GM23338 (cell line): ENCODE measurements around the gene HSPB2. TPM values are rescaled to one million over a fixed set of nuclear protein-coding genes. Genes with fewer than 3 reads are reported as not detected.

Source experiments
- ATAC-seq: fragments of 200-7000 bp; cut with Tn5 transposase; 3 replicates; pipeline ENCODE4 v1.9.1; 2020
- DNase-seq: peaks from one replicate; pipeline ENCODE4 v3.0.0-alpha.2; 2015; ENCODE audit warnings: low spot score
- H2AFZ ChIP-seq: fragments of 200-600 bp; sonication (generic); 2 replicates; pipeline ENCODE4 v1.8.0; 2016; ENCODE audit warnings: antibody characterized with exemption, mild to moderate bottlenecking, moderate library complexity
- H3F3A ChIP-seq: fragments of 200-600 bp; sonication (generic); replicated peaks from 2 replicates; pipeline ENCODE4 v1.8.0; 2017; ENCODE audit warnings: antibody characterized with exemption, mixed run types, low read depth
- H3K27ac ChIP-seq: fragments of 200-600 bp; sonication (generic); 2 replicates; pipeline ENCODE4 v1.6.1; 2016; ENCODE audit warnings: low read depth
- H3K27me3 ChIP-seq: fragments of 200-600 bp; sonication (generic); 2 replicates; pipeline ENCODE4 v1.8.0; 2016; ENCODE audit warnings: mild to moderate bottlenecking, mixed run types, moderate library complexity; ENCODE audit not compliant: insufficient read depth
- H3K36me3 ChIP-seq: fragments of 200-600 bp; sonication (generic); 2 replicates; pipeline ENCODE4 v1.8.0; 2016; ENCODE audit warnings: mild to moderate bottlenecking; ENCODE audit not compliant: insufficient read depth
- H3K4me1 ChIP-seq: fragments of 200-600 bp; sonication (generic); 2 replicates; pipeline ENCODE4 v1.8.0; 2016; ENCODE audit warnings: mild to moderate bottlenecking, moderate library complexity; ENCODE audit not compliant: insufficient read depth
- H3K4me2 ChIP-seq: fragments of 200-600 bp; sonication (generic); 2 replicates; pipeline ENCODE4 v1.7.1; 2017; ENCODE audit warnings: mixed run types
- H3K4me3 ChIP-seq: fragments of 200-600 bp; sonication (generic); 2 replicates; pipeline ENCODE4 v1.6.1; 2016; ENCODE audit warnings: mixed run types
- H3K79me2 ChIP-seq: fragments of 200-600 bp; sonication (generic); replicated peaks from 2 replicates; pipeline ENCODE4 v1.8.0; 2017; ENCODE audit warnings: mild to moderate bottlenecking; ENCODE audit not compliant: insufficient read depth
- H3K9me2 ChIP-seq: fragments of 200-600 bp; sonication (generic); 2 replicates; pipeline ENCODE4 v1.8.0; 2017; ENCODE audit not compliant: insufficient read depth
- H4K20me1 ChIP-seq: fragments of 200-600 bp; sonication (generic); replicated peaks from 2 replicates; pipeline ENCODE4 v1.8.0; 2017; ENCODE audit warnings: mild to moderate bottlenecking; ENCODE audit not compliant: insufficient read depth
- H3K27ac Mint-ChIP-seq: 2 replicates; pipeline ENCODE4 v1.8.0; 2020; ENCODE audit warnings: inconsistent platforms, mild to moderate bottlenecking, moderate library complexity, mixed read lengths
- H3K27me3 Mint-ChIP-seq: 3 replicates; pipeline ENCODE4 v1.8.0; 2022; ENCODE audit warnings: low read depth, mild to moderate bottlenecking, moderate library complexity, mixed read lengths, inconsistent platforms; ENCODE audit not compliant: insufficient read depth, poor library complexity
- H3K36me3 Mint-ChIP-seq: 3 replicates; pipeline ENCODE4 v1.8.0; 2021; ENCODE audit warnings: low read depth, mild to moderate bottlenecking, inconsistent platforms, moderate library complexity, mixed read lengths
- H3K4me1 Mint-ChIP-seq: 3 replicates; pipeline ENCODE4 v1.8.0; 2020; ENCODE audit warnings: mild to moderate bottlenecking, inconsistent platforms, mixed read lengths
- H3K4me3 Mint-ChIP-seq: 3 replicates; pipeline ENCODE4 v1.8.0; 2021; ENCODE audit warnings: moderate library complexity, mild to moderate bottlenecking, inconsistent platforms, mixed read lengths
- H3K9me3 Mint-ChIP-seq: 3 replicates; pipeline ENCODE4 v1.8.0; 2020; ENCODE audit warnings: moderate library complexity, mild to moderate bottlenecking, inconsistent platforms, mixed read lengths
- CREB1 ChIP-seq: fragments of 250-450 bp; sonication (Bioruptor Pico); IDR thresholded peaks from 2 replicates; pipeline ENCODE4 v1.5.0; 2020; ENCODE audit warnings: low read depth, mild to moderate bottlenecking, moderate library complexity
- EZH2 ChIP-seq: fragments of 200-600 bp; sonication (generic); IDR thresholded peaks from one replicate; pipeline ENCODE4 v1.8.0; 2017; ENCODE audit warnings: antibody characterized with exemption, mild to moderate bottlenecking, low read depth; ENCODE audit not compliant: unreplicated experiment
- EZH2phosphoT487 ChIP-seq: fragments of 200-600 bp; sonication (generic); IDR thresholded peaks from one replicate; pipeline ENCODE4 v1.8.1; 2018; ENCODE audit warnings: antibody characterized with exemption; ENCODE audit not compliant: unreplicated experiment
- JUNB ChIP-seq: IDR thresholded peaks from one replicate; pipeline ENCODE4 v1.6.1; 2016; ENCODE audit warnings: antibody characterized with exemption; ENCODE audit not compliant: unreplicated experiment
- NANOG ChIP-seq: IDR thresholded peaks from 2 replicates; pipeline ENCODE4 v1.6.1; 2016; ENCODE audit warnings: antibody characterized with exemption, borderline replicate concordance
- POLR2AphosphoS5 ChIP-seq: IDR thresholded peaks from 2 replicates; pipeline ENCODE4 v1.6.1; 2016; ENCODE audit warnings: antibody characterized with exemption, low read depth
- STAT1 ChIP-seq: IDR thresholded peaks from one replicate; pipeline ENCODE4 v1.6.1; 2016; ENCODE audit warnings: antibody characterized with exemption; ENCODE audit not compliant: unreplicated experiment
- ZNF114 ChIP-seq: fragments of 250-450 bp; sonication (Bioruptor Pico); IDR thresholded peaks from 2 replicates; pipeline ENCODE4 v1.5.0; 2020; ENCODE audit warnings: mild to moderate bottlenecking, moderate library complexity
- ZNF331 ChIP-seq: fragments of 250-450 bp; sonication (Bioruptor Pico); IDR thresholded peaks from 2 replicates; pipeline ENCODE4 v1.5.0; 2020; ENCODE audit warnings: low read depth, mild to moderate bottlenecking, moderate library complexity
- polyA plus RNA-seq: library from polyadenylated mRNA; unstranded; fragments of >200 nt; fragmentation: Nextera tagmentation; extraction: Ambion mirVana; gene quantifications from 2 replicates; pipeline ENCODE4 v1.2.1, GENCODE V29; 2016
- total RNA-seq: library from RNA; depleted of rRNA; stranded (reverse); fragments of >200 nt; shearing (Covaris generic); gene quantifications from 2 replicates; pipeline ENCODE4 v1.2.3, GENCODE V29; 2014
- TF ChIP-seq, protein P1 (sequence below): IDR thresholded peaks from one replicate; pipeline ENCODE4 v1.6.1; 2018; ENCODE audit warnings: antibody characterized with exemption; ENCODE audit not compliant: unreplicated experiment
- TF ChIP-seq, protein P2 (sequence below): fragments of 250-450 bp; sonication (Bioruptor Pico); IDR thresholded peaks from 2 replicates; pipeline ENCODE4 v1.5.0; 2020; ENCODE audit warnings: mild to moderate bottlenecking, moderate library complexity
- TF ChIP-seq, protein P3 (sequence below), 2 experiments: fragments of 200-600 bp in 1 of 2; sonication (generic) in 1 of 2; conservative IDR thresholded peaks; 2 replicates each; pipeline versions ENCODE4 v1.5.1 to v1.6.1; 2016 to 2017; ENCODE audit warnings: antibody characterized with exemption in 2 of 2, low read depth in 2 of 2, mild to moderate bottlenecking in 2 of 2, moderate library complexity in 1 of 2
- TF ChIP-seq, protein P4 (sequence below): IDR thresholded peaks from 2 replicates; pipeline ENCODE4 v1.6.1; 2016; ENCODE audit warnings: antibody characterized with exemption

HSPB2 gene
- total and polyA plus RNA-seq, 2 experiments from 2014 or later: 1.0 to 2.6 TPM

DNA sequence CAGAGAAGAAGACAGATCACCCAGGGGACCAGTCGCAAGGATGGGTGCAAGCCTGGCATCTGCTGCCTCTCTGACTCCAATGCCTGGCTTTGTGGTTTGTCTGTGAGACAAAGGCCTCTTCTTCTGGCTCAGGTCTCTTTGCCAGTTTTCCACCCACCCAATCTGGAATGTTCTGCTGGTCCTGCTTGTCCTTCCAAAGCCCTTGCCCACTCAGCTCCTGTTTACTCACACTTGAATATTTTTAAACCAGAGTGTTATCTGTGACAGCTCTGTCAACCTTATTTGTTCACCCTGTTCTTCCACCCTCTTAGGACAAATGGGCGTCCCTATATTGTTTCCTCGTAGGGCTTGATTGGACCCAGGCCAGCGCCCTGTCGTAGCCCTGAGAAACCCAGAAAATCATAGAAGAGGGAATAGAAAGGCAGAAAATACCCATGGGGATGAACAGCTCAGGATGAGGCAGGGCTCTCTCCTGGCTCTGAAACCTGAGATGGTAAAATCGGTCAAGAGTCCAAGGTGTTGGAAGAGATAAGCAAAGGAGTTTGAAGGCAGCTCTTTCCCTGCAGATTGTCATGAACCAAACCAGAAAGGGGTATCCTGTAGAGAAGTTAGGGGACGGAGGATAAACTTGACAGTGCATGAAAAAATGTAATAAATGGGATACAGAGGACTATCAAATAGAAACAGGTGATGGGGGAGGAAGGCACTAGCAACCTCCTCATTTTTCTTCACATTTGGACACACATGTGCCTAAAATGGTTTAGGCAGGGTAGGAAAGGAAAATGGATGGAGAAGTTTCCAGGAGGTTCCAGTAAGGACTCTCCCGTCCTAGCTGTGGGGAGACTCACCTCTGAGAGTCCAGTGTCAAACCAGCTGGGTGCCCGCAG is 1.6 kb upstream of the HSPB2 start:
- Histone ChIP-seq H3K4me2 (peak overlapping the region; percentile 75), H4K20me1 (no peaks in the 10 kb centered on the region), H3K79me2 (no peaks in the 10 kb centered on the region), H2AFZ (peak overlapping the region; percentile 91), H3K4me1 (peaks cover 24% of the 10 kb centered on the region), H3K27me3 (no peaks in the 10 kb centered on the region), H3K4me3 (no peak overlapping the region), H3K27ac (no peak overlapping the region), H3K36me3 (no peaks in the 10 kb centered on the region), H3K9me2 (no peaks in the 10 kb centered on the region), H3F3A (no peaks in the 10 kb centered on the region)
- Mint-ChIP-seq H3K36me3 (no peaks in the 10 kb centered on the region), H3K9me3 (no peaks in the 10 kb centered on the region; the same call in 2 of the 3 replicates), H3K4me3 (no peak overlapping the region), H3K4me1 (peaks cover 30% of the 10 kb centered on the region), H3K27me3 (peaks cover 8% of the 10 kb centered on the region), H3K27ac (no peak overlapping the region)
- ATAC-seq: no peak
- TF ChIP-seq POLR2AphosphoS5 (no peak), ZNF331 (CRISPR knock-in tag) (no peak), EZH2phosphoT487 (no peak), EZH2 (no peak), ZNF114 (no peak), JUNB (no peak), CREB1 (no peak), STAT1 (no peak), NANOG (no peak)
- TF ChIP-seq, protein P1, sequence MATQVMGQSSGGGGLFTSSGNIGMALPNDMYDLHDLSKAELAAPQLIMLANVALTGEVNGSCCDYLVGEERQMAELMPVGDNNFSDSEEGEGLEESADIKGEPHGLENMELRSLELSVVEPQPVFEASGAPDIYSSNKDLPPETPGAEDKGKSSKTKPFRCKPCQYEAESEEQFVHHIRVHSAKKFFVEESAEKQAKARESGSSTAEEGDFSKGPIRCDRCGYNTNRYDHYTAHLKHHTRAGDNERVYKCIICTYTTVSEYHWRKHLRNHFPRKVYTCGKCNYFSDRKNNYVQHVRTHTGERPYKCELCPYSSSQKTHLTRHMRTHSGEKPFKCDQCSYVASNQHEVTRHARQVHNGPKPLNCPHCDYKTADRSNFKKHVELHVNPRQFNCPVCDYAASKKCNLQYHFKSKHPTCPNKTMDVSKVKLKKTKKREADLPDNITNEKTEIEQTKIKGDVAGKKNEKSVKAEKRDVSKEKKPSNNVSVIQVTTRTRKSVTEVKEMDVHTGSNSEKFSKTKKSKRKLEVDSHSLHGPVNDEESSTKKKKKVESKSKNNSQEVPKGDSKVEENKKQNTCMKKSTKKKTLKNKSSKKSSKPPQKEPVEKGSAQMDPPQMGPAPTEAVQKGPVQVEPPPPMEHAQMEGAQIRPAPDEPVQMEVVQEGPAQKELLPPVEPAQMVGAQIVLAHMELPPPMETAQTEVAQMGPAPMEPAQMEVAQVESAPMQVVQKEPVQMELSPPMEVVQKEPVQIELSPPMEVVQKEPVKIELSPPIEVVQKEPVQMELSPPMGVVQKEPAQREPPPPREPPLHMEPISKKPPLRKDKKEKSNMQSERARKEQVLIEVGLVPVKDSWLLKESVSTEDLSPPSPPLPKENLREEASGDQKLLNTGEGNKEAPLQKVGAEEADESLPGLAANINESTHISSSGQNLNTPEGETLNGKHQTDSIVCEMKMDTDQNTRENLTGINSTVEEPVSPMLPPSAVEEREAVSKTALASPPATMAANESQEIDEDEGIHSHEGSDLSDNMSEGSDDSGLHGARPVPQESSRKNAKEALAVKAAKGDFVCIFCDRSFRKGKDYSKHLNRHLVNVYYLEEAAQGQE: no peak
- TF ChIP-seq, protein P2, sequence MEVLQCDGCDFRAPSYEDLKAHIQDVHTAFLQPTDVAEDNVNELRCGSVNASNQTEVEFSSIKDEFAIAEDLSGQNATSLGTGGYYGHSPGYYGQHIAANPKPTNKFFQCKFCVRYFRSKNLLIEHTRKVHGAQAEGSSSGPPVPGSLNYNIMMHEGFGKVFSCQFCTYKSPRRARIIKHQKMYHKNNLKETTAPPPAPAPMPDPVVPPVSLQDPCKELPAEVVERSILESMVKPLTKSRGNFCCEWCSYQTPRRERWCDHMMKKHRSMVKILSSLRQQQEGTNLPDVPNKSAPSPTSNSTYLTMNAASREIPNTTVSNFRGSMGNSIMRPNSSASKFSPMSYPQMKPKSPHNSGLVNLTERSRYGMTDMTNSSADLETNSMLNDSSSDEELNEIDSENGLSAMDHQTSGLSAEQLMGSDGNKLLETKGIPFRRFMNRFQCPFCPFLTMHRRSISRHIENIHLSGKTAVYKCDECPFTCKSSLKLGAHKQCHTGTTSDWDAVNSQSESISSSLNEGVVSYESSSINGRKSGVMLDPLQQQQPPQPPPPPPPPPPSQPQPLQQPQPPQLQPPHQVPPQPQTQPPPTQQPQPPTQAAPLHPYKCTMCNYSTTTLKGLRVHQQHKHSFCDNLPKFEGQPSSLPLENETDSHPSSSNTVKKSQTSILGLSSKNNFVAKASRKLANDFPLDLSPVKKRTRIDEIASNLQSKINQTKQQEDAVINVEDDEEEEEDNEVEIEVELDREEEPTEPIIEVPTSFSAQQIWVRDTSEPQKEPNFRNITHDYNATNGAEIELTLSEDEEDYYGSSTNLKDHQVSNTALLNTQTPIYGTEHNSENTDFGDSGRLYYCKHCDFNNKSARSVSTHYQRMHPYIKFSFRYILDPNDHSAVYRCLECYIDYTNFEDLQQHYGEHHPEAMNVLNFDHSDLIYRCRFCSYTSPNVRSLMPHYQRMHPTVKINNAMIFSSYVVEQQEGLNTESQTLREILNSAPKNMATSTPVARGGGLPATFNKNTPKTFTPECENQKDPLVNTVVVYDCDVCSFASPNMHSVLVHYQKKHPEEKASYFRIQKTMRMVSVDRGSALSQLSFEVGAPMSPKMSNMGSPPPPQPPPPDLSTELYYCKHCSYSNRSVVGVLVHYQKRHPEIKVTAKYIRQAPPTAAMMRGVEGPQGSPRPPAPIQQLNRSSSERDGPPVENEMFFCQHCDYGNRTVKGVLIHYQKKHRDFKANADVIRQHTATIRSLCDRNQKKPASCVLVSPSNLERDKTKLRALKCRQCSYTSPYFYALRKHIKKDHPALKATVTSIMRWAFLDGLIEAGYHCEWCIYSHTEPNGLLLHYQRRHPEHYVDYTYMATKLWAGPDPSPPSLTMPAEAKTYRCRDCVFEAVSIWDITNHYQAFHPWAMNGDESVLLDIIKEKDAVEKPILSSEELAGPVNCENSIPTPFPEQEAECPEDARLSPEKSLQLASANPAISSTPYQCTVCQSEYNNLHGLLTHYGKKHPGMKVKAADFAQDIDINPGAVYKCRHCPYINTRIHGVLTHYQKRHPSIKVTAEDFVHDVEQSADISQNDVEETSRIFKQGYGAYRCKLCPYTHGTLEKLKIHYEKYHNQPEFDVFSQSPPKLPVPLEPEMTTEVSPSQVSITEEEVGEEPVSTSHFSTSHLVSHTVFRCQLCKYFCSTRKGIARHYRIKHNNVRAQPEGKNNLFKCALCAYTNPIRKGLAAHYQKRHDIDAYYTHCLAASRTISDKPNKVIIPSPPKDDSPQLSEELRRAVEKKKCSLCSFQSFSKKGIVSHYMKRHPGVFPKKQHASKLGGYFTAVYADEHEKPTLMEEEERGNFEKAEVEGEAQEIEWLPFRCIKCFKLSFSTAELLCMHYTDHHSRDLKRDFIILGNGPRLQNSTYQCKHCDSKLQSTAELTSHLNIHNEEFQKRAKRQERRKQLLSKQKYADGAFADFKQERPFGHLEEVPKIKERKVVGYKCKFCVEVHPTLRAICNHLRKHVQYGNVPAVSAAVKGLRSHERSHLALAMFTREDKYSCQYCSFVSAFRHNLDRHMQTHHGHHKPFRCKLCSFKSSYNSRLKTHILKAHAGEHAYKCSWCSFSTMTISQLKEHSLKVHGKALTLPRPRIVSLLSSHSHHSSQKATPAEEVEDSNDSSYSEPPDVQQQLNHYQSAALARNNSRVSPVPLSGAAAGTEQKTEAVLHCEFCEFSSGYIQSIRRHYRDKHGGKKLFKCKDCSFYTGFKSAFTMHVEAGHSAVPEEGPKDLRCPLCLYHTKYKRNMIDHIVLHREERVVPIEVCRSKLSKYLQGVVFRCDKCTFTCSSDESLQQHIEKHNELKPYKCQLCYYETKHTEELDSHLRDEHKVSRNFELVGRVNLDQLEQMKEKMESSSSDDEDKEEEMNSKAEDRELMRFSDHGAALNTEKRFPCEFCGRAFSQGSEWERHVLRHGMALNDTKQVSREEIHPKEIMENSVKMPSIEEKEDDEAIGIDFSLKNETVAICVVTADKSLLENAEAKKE (CRISPR knock-in tag): no peak
- TF ChIP-seq, protein P3, sequence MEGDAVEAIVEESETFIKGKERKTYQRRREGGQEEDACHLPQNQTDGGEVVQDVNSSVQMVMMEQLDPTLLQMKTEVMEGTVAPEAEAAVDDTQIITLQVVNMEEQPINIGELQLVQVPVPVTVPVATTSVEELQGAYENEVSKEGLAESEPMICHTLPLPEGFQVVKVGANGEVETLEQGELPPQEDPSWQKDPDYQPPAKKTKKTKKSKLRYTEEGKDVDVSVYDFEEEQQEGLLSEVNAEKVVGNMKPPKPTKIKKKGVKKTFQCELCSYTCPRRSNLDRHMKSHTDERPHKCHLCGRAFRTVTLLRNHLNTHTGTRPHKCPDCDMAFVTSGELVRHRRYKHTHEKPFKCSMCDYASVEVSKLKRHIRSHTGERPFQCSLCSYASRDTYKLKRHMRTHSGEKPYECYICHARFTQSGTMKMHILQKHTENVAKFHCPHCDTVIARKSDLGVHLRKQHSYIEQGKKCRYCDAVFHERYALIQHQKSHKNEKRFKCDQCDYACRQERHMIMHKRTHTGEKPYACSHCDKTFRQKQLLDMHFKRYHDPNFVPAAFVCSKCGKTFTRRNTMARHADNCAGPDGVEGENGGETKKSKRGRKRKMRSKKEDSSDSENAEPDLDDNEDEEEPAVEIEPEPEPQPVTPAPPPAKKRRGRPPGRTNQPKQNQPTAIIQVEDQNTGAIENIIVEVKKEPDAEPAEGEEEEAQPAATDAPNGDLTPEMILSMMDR (conservative IDR thresholded peaks at IDR 0.05; ENCODE audit: low read depth in 2 of 2): no peak
- TF ChIP-seq, protein P4, sequence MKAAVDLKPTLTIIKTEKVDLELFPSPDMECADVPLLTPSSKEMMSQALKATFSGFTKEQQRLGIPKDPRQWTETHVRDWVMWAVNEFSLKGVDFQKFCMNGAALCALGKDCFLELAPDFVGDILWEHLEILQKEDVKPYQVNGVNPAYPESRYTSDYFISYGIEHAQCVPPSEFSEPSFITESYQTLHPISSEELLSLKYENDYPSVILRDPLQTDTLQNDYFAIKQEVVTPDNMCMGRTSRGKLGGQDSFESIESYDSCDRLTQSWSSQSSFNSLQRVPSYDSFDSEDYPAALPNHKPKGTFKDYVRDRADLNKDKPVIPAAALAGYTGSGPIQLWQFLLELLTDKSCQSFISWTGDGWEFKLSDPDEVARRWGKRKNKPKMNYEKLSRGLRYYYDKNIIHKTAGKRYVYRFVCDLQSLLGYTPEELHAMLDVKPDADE: no peak
- no peak for DNase-seq
